NCI-H2107 treated with DMSO at 0.1 percent for 48 hours (cell line): ENCODE results near the gene TMEM87B.
"Not testable (repeated sequence)": the region's sequence is repeated elsewhere in the genome, so short reads cannot be mapped to it uniquely, and the experiment has no call there.

Source experiments
- DNase-seq: peaks from one replicate; lab custom pipeline; 2025; ENCODE audit not compliant: unreplicated experiment; lab: John Stamatoyannopoulos, UW

TMEM87B gene

DNA sequence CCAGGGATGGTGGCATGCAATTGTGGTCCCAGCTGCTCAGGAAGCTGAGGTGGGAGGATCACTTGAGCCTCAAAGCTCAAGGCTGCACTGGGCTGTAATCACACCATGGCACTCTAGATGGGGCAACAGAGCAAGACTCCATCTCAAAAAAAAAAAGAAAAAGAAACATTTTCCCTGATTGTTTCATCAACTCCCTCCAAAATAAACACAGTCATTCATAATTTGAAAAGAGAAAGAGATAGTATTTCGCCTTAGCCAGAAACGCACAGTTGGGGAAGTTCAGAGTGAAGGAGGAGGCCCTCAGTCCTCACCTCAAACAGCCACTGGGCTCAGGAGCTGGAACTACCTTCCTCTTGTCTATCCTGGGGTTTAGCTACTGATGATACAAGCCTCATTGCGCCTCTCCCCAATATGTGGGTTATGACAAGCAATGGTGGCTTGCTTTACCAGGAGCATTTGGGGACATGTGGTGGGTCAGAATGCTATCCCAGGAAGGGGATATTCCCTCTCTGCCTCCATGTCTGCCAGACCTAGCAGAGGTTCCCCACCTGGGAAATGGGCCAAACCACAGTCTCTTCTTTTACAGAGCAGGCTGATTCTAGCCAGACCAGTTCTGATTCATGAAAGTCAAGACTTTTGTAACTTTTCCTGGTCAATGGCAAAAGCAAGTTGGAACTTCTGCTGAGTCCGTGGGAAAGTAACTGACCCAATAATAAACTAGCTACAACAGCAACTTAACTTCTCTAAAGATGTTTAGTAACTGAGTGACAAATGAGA, 22.2 kb upstream of the TMEM87B start:
- DNase-seq, result no peak

DNA sequence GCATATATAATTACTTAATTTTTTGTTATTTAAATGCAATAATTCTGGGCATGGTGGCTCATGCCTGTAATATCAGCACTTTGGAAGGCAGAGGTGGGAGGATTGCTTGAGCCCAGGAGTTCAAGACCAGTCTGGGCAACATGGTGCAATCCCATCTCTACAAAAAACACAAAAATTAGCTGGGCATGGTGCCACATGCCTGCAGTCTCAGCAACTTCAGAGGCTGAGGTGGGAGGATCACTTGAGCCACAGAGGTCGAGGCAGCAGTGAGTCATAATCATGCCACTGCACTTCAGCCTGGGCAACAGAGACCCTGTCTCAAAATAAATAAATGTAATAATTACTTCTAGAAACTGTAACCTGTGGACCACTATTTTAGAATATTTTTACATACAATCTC, 21.5 kb upstream of the TMEM87B start:
- no peak for DNase-seq

DNA sequence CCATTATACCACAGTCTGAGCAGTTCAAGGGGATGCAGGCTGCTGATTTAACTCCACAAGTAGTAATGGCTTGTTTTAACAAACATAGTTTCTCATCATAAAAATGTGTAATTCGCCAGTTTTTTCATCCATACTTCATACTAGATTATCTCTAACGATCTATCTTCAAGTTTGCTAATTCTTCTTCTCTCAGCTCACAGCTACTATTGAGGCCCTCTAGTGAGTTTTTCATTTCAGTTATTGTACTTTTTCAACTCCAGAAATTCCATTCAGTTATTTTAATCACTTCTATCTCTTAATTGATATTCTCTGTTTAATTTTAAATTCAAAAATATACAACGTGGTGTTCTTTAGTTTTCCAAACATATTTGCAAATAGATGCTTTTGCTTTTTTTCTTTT, 20.1 kb upstream of the TMEM87B start:
- DNase-seq, result no peak

DNA sequence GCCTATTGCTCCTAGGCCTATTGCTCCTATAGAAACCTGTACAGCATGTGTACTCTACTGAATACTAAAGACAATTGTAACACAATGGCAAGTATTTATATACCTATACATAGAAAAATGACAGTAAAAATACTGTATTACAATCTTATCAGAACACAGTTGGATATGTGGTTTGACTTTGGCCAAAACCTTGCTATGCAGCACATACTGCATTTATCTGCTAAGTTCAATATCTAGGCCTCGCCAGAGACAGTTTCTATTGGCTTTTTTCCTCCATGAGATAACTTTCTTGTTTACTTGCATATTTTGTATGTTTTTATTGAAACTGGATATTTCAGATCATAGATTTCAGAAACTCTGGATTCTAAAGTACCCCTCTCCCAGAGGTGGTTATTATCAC, 19.3 kb upstream of the TMEM87B start:
- DNase-seq, result no peak

DNA sequence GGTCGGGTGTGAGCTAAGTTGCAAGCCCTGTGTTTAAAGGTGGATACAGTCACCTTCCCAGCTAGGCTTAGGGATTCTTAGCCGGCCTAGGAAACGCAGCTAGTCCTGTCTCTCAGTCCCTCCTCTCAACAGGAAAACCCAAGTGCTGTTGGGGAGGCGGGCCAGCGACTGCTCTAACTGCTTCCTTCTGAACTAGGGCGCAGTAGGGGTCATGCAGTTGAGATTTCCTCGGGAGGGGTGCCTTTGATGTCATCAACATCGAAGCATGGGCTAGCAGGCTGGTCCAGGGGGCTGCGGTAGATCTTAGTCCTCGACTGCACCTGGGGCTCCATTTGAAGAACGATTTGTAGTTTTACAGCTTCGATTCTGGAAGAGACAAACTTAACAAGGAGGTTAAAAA, 15.5 kb upstream of the TMEM87B start:
- not testable (repeated sequence) for DNase-seq

DNA sequence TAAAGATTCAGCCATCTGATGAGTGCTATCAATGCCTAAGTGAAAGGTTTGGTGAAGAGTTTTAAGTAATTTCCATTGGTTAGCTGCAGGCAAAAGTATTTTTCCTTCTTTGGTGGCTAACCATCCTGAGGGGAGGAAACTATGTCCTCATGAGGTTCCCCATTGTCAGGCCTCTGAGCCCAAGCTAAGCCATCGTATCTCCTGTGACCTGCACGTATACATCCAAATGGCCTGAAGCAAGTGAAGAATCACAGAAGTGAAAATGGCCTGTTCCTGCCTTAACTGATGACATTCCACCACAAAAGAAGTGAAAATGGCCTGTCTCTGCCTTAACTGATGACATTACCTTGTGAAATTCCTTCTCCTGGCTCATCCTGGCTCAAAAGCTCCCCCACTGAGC, 15.0 kb upstream of the TMEM87B start:
- not testable (repeated sequence) for DNase-seq

DNA sequence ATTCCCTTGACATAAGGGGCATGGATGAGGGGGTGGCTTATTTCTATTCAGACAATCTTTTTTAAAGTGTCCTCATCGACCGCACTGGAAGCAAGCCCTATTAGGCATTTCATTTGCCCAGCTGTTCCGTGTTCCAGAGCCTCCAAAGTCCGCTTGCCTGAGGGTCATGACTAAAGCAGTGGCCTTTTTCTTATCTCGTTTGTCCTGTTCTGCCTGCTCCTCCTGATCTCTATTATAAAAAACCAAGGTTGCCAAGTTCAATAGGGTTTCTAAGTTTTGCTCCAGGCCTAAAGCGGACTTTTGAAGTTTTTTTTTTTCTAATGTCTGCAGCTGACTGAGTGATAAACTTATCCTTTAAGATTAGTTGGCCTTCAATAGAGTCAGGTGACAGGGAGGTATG, 13.6 kb upstream of the TMEM87B start:
- not testable (repeated sequence) for DNase-seq

DNA sequence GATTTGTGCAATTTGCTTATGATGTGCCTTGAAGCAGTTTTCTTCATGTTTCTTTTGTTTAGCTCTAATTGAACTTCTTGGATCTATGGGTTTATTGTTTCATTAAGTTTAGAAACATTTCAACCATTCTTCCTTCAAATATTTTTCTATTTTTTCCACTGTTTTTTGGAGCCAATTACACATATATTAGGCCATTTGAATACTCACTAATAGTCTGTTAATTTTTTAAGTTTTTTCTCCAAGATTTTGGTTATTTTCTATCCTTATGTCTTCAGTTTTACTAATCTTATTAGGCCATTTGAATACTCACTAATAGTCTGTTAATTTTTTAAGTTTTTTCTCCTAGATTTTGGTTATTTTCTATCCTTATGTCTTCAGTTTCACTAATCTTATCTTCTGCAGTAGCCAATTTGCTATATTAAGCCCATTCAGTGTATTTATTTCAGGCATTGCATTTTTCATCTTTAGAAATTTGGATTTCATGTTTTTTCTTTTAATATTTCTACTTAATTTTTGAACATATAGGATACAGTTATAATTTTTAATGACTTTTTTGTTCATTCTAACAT, 9.5 kb upstream of the TMEM87B start:
- no peak for DNase-seq

DNA sequence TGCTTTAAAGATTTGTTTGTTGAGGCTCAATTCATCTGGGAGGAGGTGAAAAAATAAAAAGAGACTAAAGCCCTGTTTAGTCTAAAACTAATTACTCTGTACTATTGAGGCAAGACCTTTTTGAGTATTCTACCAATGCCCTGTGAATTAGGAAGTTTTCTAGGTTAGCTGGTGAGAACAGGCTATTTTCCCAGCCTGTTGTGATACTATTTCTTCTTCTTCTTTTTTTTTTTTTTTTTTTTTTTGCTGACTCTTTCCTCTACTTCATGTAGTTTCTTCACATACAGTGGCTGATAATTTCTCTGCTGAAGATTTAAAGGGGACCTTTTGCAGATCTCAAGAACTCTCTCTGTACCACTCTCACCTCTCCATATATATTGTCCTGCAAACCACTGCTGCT, 8.8 kb upstream of the TMEM87B start:
- DNase-seq, result no peak

DNA sequence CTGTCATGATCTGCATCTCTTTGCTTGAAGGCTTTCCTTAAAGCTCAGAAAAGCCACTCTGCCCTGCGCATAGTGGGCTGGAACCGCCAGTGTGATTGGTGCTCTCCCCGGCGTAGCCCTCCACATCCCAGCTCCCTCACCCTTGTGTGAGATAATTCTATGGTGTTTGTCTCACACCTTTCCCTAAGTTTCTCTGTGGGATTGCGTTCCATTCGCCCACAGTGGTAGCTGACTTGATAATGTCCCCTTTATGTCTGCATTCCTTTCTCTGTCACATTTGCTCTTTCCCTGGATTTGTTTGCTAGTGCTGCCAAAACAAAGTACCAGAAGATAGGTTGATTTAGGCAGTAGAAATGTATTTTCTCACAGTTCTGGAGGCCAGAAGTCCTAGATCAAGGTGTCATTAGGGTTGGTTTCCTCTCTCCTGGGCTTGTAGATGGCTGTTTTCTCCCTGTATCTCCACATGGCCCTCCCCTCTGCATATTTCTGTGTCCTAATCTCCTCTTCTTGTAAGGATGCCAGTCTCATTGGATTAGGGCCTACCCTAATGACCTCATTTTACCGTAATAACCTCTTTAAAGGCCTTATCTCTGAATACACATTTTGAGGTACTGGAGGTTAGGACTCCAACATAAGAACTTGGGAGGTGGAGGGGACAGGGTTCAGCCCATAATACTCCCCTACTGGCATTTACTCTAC, 7.4 kb upstream of the TMEM87B start:
- no peak for DNase-seq

DNA sequence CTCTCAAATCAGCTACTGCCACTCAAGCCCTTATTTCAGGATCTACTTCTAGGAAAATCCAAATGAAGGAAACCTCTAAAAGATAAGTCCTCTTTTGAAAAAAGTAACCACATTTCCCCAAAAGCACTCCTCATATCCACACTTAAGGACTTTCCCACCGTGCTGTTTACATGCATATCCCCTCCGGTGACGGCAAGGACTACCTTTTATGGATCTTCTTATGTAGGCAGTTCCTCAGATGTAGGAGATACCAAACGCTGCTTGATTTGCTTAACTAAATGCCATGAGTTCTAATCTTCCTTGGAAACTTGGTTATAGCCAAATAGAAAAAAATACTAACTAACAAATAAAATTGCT, 6.9 kb upstream of the TMEM87B start:
- no peak for DNase-seq

DNA sequence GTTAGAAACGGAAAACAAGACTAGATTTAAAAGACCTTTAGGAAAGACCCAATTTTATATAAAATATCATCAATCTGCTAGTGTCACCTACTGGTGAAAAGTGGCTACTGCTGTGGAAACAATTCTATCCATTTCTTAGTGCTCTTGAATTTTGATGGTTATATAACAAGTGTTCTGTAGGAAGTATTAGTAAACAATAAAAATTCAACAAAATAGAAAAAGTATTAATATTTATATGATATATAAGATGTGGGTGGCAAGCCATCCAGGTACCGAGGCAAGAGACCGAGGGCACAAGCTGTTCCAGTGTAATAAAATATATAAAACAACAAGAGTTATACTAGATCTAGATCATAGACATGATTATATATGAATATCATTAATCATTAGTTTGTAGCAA, 6.2 kb upstream of the TMEM87B start:
- DNase-seq, result peak; percentile 68

DNA sequence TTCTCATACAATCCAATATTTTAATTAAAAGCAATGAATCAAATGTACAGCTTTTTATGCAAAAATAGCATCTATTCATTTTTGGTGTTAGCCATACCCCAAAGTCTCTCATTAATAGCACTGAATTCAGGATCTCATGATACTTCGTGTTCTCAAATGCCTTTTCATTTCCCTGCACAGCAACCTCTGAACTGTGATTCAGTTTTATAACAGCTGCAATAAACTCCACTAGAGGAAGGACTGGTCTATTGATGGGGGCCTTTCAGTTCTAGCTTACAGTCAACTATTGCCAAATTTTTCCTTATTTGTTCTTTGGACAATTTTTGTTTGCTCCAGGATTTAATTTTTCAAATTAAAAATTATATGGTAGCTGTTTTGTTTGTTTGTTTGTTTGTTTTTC, 4.8 kb upstream of the TMEM87B start:
- DNase-seq, result no peak

DNA sequence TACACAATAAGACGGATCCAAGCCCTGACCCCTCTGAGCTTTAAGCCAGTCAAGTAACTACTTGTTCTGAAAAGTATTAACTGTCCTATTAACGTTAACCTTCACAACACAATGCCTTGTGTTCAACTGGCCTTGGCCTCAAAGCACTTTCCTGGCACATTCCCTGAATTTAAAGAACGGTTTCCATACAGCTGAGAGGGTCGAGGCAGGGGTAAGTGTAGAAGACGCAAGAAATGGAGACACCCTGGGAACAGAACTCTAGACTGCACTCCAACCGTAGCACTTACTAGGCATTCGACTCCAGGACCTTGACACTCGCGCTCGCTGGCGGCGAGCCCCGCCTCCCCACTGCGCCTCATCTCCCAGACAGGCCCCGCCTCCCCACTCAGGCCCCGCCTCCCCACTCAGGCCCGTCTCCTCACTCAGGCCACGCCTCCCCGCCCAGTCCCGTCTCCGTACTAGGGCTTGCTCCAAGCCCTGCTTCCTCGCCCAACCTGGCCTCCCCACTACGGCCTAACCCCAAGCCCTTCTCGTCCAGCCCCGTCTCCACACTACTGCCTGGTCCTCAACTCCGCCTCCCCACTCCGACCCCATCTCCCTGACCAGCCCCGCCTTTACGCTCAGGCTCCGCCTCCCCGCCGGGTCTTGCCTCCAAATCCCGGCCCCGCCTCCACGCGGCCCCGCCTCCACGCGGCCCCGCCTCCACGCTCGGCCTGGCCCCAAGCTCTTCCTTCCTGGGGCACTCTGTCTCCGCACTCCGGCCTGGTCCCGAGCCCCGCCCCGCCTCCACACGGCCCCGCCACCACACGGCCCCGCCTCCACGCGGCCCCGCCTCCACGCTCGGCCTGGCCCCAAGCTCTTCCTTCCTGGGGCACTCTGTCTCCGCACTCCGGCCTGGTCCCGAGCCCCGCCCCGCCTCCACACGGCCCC, 887 bp upstream of the TMEM87B start:
- peak; percentile 89 for DNase-seq

DNA sequence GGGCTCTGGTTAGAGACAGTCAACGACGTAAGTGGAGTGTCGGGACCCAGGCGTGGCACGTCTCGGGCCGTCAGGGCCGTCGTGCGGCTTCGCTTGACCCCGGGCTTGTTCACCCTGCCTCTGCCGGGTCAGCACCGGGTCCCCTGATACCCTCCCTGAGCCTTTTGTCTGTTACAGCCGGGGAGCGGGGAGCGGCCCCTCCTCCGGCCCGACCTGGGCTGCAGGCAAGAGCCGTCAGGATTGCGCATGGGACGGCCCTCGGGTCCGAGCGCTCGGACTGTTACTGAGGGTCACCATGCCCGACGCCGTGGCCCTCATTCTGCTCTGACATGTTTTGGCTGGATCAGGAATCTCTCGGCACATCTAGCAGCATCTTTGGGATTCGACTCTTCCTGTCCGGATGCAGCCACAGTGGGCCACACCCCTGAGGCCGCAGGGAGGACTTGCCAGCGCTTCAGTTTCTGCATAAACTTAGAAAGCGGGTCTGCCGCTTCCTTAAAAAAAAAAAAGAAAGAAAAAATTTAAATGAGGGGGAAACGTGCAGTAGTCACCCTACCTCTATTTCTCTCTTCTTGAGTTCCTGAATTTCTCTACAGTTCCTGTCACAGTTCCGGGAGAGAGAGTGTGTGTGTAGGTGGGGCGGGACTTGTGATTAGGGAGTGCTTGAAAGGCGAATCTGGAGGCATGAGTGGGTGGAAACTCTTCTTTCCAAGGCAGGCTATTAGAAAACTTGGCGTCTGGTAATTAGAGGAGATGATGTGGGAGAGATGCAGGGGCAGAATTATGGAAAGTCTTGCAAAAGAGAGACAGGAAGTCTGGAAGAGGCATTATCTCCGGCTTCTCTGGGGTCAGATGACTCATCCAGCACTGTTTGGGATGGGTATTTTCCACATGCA, 909 bp downstream of the TMEM87B start:
- DNase-seq, result peak; percentile 14

DNA sequence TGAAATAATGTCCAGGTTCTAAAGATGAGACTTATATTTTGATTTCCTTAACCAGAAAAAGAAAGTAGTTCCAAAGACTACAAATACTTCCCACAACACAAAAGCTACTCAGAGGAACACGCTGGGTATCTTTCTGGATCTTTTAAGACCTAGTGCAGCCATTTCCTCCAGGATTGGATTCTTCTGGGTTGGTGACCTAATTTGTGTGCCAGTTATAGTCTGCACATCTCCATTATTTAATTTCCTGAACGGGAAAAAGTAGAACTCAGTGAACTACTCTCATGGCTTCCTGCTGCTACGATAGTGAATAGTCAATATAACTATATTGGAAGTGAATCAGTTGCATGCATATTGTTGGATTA, 1.5 kb downstream of the TMEM87B start:
- DNase-seq, result no peak

DNA sequence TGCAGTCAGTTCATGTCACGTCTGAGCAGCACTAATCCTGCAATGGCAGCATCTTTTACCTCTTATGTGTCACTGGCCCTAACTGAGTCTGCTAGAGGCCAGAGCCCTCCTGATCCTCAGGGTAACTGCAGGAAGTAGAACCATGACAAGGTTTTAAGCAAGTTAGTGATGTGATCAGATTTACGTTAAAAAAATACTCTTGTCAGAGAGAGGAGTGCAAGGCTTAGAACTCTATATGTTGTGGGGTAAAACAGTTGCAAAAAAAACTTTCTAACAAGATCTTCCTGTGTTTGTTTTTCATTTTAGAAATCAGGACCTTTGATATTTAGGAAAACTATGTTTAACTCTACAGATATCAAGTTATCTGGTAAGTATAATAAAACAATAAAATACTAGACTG, 4.6 kb downstream of the TMEM87B start:
- DNase-seq, result no peak

DNA sequence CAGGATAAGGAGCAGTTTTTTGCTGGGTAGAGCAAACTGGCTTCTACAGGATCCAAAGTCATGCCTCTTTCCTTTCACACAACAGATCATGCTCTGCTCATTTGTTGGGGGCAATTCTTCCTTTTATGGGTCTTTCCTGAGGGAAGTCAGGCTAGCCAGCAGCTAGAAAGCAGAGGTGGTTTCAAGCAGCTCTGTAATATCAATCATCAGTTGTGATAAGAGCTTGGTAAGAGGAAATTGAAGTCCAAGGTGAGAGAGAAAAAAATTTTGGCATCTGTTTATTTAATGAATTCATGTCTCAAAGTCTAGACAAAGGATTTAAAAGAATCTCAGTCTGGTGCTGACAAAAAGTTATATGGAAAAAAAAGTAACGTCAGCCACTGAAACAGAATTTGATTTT, 6.2 kb downstream of the TMEM87B start:
- DNase-seq, result no peak

DNA sequence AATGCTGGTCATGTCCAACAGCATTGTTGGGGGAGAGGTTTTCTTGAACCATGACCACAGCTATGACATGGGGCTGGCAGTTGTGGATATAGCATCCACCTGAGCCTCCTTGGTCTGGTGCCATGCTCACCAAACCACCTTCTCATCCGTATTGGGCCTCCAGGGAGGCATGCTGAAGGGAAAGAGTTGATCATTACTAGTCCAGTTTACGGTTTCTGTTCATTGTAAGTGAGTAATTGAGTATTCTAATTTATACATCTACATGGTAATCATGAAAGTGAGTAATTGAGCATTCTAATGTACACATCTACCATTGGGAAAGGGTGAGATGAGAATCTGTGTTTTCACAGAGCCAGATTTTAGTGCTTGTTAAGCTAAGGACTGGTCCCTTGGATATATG, 6.8 kb downstream of the TMEM87B start:
- no peak for DNase-seq

DNA sequence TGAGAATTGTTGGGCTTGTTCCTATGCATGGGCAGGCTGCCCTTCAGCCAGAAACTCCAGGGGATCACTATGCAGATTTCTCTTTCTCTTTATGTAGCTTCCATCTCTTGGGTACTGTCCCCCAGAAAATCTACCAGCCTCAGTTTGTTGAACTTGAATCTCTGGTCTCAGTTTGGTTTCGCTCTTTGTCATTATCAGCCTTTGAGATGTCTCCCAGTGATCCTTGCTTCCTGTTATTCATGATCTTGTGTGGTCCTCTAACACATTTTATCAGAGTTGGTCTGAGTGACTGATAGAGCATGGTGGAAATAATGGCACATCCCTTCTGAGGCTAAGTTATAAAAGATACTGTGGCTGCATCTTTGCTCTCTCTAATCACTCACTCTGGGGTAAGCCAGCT, 7.8 kb downstream of the TMEM87B start:
- no peak for DNase-seq

DNA sequence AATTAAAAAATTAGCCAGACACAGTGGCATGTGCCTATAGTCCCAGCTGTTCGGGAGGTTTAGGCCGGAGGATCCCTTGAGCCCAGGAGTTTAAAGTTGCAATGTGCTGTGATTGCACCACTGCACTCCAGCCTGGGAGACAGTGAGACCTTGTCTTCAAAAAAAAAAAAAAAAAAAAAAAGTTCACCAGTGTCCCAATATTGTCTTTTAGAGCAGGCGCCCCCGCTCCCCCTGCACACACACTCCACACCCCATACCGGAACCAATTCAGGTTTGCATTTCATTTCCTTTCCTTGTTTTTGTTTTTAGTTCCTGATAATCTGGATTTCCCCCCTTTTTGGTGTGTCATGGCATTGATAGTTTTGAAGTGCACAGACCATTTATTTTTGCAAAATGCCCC, 10.4 kb downstream of the TMEM87B start:
- DNase-seq, result no peak
